ENCODE data around the gene TMEM178B.
"Not testable (repeated sequence)": the region's sequence is repeated elsewhere in the genome, so short reads cannot be mapped to it uniquely, and the experiment has no call there.

The TMEM178B gene

GRCh38 chr7:141074162-141074991 is 513 bp downstream of the TMEM178B start:
- no peak for DNase-seq (ENCODE audit: low read depth)

DNA sequence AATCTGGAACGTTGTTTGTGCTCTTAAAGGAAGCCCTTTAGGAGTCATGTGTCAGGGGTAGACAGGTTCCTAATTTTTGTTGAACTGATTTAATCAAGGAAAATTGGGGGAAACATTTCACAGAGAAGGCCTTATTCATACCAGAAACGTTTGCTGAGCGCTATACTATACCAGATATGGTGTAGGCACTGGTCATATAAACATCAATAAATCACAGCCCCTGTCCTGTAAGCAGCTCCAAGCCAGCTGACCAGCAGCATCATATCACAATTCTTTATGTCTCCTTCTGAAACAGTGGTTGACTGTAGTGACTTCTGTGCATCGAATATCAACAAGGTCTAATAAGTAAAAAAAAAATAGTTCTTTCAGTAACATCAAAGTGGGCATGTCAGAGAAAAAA is 1.1 kb downstream of the TMEM178B start:
- no peak for DNase-seq (ENCODE audit: low read depth)

- DNase-seq (ENCODE audit: low read depth), result no peak
Observed at GRCh38 chr7:141076377-141076776, 2.5 kb downstream of the TMEM178B start.

DNA sequence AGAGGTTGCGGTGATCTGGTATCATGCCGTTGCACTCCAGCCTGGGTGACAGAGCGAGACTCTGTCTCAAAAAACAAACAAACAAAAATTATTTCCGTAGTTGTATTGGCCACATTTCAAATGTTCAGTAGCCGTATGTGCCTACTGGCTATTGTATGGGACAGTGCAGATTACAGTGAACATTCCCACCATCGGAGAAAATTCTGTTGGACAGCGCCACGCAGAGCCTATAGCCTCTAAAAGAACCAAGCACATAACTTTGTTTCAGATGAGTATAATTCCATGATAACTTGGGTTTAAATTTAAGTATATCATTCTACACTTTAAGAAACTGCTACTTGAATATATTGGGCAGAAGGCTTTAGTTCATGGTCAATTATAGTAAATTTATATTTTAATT is 5.4 kb downstream of the TMEM178B start:
- DNase-seq (ENCODE audit: low read depth), result no peak

- DNase-seq (ENCODE audit: low read depth), result not testable (repeated sequence)
Observed at GRCh38 chr7:141089490-141089889, 15.6 kb downstream of the TMEM178B start.

DNA sequence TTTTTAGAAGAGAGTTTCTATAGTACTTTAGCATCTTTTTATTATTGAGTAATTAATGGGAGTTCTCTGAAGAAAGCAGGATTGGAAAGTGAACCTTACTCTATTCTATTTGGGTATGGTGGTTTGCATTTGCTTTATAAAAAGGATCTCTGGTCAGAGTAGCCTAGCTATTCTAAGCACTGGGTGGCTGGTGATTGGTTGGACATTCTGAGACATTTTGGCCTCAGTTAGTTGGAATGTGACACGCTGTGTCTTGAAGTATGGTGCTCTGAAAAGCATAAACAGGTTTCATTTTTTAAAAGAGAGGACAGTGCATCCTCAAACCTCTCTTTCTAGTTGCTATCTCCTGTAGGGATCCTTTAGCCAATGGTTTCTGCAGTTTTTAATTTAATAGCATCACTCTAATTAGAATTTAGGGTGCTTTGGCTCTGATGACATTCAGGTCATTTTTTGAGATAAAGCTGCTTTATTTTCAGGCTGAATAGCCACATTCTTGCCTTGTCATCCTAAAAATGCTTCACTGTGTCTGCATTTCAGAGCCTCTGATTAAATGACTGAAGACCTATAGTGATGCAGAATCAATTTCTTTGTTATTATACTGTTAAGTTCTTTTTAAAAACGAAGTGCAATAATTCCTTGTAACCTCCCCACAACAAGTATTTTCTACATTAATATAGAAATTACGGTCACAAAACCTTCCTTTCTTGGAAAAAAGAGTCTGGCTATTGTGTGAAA is 20.6 kb downstream of the TMEM178B start:
- DNase-seq (ENCODE audit: low read depth), result no peak

- DNase-seq (ENCODE audit: low read depth), result no peak
Observed at GRCh38 chr7:141097430-141097829, 23.6 kb downstream of the TMEM178B start.

DNA sequence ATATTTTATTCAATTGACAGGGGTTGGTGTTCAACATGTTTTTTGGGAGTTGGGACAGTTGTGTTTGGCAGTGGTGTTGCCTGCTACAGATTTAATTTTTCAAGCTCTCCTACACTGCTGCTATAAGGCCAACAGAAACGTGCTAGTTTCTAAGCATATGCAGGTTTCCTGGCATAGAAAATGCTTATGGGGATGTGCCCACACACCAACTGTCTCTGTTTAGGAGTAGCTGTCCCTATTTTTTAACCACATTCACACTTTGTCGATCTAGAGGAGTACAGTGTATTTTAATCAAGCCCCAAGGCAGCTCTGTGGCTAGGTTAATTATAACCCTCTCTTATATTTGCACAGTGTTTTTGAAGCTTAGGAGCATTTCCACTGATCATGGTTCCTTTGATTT is 28.6 kb downstream of the TMEM178B start:
- DNase-seq (ENCODE audit: low read depth), result no peak

DNA sequence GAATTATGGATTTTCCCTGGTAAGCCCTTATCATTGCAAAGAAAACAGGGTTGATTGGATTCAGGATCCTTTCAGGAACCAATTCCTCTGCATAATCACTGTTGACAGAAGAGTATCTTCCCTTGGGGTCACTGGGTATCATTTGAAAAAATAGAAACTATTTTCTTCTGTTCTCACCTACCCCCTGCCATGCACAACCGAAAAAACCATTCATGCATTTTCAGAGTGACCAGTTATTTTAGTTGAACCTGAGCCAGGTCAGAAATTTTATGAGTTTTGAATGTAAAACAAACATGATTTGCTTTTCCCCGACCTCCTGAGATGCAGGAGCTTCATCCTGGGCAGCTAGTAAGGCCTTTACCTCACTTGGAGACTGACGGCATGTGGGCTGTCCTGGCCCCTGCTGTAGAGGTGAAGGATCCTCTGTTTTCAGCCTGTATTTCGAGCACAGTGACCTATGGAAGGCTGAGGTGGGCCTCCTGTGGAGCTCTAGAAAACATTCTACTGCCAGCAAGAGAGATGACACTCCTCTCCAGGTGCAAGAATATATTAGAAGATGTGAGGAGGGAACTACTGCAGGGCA is 30.1 kb downstream of the TMEM178B start:
- DNase-seq (ENCODE audit: low read depth), result no peak

- DNase-seq (ENCODE audit: low read depth), result no peak
Observed at GRCh38 chr7:141113131-141113530, 39.3 kb downstream of the TMEM178B start.

GRCh38 chr7:141114029-141114664 is 40.3 kb downstream of the TMEM178B start:
- no peak for DNase-seq (ENCODE audit: low read depth)

DNA sequence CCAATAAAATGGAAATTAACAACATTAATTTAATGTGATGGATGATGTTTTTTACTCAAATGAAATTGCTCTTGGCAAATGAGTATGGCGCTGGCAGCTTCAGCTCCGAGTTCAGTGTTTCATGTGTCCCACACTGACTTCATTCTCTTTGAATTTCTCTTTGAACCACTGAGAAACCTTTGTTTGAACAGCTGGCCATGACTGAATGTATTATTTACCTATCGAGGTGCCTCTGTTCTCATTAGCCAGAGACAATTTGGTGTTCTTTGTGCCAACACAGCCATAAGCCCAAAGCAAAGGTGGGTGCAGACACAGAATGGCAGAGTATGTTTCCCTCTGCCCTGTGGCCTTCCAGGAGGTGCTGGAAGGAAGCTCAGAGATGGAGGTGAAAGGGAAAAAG is 42.1 kb downstream of the TMEM178B start:
- no peak for DNase-seq (ENCODE audit: low read depth)

GRCh38 chr7:141116661-141117060 is 42.8 kb downstream of the TMEM178B start:
- not testable (repeated sequence) for DNase-seq (ENCODE audit: low read depth)

DNA sequence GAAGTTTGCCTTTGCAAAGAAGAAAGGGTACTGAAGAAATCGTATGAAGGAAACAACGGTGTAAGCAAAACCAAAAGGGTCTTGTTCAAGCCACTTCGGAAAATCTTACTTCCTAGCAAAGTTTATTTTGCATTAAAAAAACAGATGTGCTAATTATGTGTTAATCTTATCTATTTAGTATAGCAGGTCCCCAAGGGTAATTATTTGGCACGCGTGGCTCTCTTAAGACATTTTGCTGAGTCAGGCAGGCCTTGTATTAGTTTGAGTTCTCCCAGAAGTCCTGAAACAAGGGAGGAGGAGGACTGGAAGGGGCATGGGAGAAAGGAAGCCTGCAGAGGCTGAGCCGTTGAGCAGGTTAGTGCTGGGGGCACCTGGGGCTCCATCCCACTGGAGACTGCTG is 44.9 kb downstream of the TMEM178B start:
- no peak for DNase-seq (ENCODE audit: low read depth)

DNA sequence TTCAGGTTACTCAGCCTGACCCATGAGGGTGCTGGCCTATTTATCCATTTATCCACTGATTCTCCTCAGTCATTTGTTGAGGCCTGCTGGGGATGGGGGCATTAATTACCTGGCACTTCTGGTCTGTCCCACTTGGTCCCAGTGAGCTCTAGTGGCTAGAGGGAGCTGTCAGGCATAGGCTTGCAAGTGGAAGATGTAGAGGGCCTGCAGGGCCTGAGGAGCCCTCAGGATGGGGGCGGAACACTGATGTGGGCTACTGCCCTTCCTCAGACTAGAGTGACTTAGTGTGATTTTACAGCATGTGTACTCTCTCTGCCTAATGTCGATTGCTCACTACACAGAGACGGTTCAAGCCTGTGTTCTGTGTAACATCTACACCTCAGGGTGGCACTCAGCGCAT is 45.3 kb downstream of the TMEM178B start:
- no peak for DNase-seq (ENCODE audit: low read depth)

DNA sequence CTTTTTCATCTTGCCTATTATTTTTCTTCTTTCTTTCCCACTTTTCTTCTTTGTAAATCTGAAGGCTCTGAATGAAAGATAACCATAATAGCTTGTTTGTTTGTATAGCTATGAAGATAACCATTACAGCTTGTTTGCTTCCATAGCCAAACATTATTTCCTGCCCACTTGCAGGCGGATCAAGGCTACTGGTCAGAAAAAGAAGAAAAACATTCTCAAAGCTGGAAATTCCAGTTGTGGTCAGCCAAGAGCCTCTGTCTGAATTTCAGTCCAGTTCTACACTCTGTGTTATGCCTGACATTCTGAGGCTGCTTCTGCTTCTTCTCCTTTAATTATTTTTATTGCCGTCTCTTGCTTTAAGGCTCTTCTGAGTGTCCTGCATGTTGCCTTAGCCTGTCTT is 48.9 kb downstream of the TMEM178B start:
- no peak for DNase-seq (ENCODE audit: low read depth)

DNA sequence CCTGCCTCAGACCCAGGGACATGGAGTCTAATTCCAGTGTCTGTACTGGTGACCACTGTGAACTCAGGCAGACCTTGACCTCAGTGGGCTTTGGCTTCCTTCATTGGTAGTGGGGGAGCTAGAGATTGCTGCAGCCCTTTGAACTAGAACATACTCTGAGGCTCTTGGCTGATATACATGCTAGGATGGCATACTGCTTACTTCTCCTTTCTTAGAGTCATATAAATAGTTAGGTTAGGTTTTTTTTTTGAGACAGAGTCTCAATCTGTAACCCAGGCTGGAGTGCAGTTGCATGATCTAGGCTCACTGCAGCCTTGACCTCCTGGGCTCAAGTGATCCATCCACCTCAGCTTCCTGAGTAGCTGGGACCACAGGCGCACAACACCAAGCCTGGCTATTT is 49.7 kb downstream of the TMEM178B start:
- no peak for DNase-seq (ENCODE audit: low read depth)

DNA sequence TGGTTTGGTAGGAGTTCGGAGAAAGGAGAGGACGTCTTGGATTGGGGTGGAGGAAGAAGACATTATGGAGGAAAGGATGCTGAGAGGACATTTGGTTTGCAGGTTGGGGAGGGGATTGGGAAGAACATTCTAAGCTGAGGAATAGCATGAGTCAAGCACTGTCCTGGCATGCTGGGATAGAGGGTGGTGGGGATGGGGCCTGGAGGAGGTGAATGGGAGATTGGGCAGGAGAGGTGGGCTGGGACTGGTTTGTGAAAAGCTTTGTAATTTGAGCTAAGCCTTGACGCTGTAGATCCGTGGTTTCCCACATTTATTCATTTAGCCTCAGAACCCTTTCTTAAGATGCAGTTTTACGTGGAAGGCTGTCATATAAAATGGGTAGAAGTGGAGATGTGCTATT is 52.2 kb downstream of the TMEM178B start:
- DNase-seq (ENCODE audit: low read depth), result no peak

GRCh38 chr7:141128506-141128905 is 54.6 kb downstream of the TMEM178B start:
- no peak for DNase-seq (ENCODE audit: low read depth)

DNA sequence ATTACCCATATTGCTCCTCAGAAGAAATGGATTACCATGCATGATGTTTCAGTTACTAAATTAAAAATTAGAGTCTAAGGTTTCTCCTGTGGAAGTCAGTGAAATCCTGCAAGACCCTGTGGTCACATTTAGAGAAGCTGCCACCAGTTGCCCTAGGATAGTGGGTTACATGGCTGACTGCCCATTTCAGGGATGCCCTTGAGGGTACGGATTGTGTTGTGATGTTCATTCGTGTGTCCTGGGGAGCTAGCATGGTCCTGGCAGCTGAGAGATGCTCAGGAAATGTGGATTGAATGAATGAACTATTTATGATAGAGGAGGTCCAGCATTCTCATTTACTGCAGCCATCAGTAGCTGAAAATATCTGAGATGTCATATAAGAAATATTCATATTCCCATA is 55.1 kb downstream of the TMEM178B start:
- no peak for DNase-seq (ENCODE audit: low read depth)

- no peak for DNase-seq (ENCODE audit: low read depth)
Observed at GRCh38 chr7:141132671-141133070, 58.8 kb downstream of the TMEM178B start.

GRCh38 chr7:141133646-141134045 is 59.8 kb downstream of the TMEM178B start:
- DNase-seq (ENCODE audit: low read depth), result no peak

DNA sequence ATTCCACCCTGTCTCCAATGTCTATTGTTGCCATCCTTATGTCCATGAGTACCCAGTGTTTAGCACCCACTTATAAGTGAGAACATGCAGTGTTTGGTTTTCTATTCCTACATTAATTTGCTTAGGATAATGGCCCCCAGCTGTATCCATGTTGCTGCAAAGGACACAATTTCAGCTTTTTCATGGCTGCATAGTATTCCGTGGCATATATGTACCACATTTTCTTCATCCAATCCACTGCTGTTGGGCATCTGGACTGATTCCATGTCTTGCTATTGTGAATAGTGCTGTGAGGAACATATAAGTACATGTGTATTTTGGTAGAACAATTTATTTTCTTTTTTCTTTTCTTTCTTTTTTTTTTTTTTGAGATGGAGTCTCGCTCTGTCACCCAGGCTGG is 68.2 kb downstream of the TMEM178B start:
- no peak for DNase-seq (ENCODE audit: low read depth)

All from activated T-helper 9 cell treated with anti-CD3 and anti-CD28 coated beads, Interleukin-2, amount 50 U/mL, for 16 hours (primary cell).